HG03280 (cell line): Measurements from ENCODE around the gene STAT4.

Source experiments
- ATAC-seq: cut with Tn5 transposase; IDR thresholded peaks from one replicate; pipeline ENCODE4 v1.9.1; 2021; ENCODE audit warnings: mild to moderate bottlenecking, moderate library complexity; ENCODE audit not compliant: unreplicated experiment

STAT4 gene

DNA sequence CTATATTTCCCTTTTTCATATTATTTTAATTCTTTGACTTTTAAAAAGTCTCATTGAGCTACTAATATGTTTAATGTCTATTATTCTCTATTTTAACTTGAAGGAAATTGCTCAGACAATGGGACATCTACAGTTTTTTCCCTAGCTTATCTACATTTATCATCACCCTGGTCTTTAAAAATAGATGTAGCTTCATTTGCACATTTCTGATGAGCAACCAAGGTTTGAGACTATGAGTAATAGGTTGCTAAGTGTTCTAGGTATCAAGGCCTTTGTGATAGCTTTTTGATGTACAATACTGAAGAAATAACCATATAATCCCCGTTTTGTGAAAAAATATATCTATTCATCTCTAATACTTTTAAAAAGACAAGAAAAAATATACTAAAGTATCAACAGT lies 47.0 kb downstream of the STAT4 start:
- no peak for ATAC-seq

DNA sequence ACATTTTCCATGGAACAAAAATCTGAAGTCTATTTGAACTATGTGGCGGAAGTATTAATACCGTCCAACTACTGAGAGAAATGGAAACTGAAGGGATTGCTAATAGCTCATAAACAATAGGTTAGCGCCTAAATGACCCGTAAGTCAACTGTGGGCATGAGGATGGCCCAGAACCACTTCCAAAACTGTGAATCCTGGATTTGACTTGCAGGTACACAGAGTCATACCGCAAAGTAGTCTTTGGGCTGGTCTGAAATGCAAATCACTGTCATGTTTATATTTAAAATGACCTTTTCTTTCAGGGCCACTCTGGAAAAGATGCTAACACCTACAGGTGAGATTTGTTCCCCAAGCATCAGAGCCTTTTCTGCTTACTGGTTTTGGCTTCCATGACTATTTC lies 50.6 kb downstream of the STAT4 start:
- no peak for ATAC-seq

DNA sequence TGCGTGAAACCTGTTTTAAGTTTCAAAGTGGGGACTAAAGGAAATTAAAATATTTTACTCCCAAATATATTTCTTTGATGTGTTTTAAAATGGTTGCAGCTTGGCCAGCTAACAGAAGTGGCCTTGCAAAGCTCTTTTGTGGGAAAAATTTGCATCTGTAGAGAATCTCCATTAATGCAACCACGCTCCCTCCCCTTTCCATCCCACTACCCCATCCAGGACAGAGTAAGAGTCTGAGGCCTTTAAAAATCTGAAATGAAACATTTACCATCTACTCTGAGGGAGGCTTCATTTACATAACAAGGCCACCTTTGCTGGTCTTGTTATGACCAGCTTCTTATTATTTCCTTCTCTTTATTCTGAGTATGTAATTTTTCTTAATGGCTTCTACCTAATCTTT lies 63.5 kb downstream of the STAT4 start:
- ATAC-seq, result no peak

DNA sequence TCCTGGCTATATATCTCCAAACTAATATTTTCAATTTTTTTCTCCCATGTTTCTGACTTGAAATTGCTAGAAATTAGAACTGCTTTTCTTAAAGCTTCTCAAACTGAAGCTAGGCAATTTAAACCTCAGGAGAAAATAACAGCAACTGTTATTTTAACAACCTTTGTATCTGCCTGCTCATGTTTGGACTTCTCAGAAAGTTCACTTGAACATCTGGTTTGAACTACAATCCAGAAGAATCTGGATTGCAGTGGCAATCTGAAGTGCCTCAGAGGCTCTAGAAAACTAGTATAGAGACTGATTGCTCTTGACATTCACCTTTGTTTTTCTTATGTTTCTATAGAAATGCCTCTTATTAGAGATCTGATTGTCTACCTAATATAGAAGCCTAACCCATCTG lies 64.1 kb downstream of the STAT4 start:
- ATAC-seq, result no peak

DNA sequence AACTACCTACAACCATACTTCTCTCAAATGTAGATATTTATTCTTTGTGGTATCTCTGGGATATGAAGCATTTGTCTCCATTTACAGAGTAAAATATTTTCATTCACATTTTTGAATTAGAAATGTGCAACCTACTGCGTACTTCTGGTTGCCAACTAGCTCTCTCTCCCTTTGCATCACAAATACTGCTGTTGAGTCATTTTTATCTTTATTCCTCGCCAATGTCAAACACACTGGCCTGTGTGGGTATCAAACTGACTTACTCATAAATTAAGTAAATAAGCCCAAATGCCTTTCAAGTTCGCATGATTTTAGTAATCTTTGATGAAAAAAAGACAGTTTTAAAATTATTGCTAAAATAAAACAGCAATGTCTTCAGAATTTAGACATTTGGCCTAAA lies 67.3 kb downstream of the STAT4 start:
- no peak for ATAC-seq

DNA sequence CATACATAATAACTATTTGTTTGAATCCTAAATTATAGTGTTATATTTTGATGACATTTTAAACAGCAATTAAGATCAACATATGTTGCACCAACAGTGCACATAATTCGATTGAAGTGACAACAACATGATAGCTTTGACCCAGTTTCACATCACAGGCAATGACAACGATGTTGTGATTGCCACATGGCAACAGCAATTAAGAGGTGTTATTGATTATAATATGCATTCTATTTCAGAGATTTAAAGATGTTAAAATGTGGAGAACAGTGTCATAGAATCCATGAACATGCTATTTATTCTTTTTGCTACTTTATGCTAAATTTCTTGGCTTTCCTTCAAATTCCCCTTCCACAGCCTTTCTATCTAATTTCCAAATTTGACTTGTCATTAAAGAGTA lies 68.5 kb downstream of the STAT4 start:
- ATAC-seq, result no peak

DNA sequence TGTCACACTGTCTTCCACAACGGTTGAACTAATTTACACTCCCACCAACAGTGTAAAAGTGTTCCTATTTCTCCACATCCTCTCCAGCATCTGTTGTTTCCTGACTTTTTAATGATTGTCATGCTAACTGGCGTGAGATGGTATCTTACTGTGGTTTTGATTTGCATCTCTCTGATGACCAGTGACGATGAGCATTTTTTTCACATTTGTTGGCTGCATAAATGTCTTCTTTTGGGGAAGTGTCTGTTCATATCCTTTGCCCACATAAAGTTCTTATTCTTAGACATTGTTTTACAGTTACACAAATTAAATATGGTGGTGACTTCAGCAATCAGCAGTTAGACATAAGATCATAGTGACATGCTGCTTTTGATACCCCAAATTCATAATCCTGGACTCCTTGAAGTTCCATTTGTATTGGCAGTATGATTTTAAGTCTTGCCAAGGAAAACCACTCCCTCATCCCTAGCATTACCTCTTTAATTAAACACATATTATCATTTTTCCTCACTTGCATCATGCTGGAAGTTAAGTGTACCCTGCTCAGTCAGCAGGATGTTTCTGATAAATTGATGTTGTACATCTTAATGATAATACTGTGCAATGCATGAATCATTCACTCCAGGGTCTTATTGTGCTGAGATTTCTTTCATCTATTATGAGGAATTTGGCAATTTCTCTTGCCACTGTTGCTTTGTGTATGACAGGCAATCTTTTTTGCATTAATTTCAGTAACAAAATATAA lies 69.2 kb downstream of the STAT4 start:
- no peak for ATAC-seq

DNA sequence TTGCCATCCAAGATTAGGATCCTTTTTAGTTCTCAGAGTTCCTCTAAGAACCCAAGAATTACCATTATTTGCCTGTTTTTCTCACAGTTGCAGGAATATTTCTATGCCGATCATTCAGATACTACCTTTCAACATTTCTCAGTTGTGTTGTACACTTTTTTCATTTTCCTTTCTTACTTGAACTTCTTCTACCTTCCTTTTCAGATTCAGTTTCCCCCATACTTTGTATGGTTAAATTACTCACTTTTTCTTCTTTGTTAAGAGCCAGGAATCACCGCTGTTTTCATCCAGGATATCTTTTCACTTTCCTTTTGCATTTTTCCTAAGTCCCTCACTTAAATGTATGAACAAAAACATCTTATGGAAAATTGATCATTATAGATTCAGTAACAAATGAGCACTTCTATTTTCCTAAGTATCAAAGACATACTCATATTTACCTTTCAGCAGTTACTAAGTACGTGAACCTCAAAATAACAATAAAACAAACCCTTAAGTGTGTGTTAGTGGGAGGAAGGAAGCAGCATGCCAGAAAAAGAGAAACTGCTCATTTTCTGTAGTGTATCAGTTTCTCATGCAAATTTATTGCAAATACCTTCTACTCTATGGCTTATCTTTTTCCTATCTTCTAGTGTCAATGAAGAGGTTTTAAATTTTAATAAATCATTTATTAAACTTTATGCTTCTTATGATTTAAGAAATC lies 72.5 kb downstream of the STAT4 start:
- ATAC-seq, result no peak

DNA sequence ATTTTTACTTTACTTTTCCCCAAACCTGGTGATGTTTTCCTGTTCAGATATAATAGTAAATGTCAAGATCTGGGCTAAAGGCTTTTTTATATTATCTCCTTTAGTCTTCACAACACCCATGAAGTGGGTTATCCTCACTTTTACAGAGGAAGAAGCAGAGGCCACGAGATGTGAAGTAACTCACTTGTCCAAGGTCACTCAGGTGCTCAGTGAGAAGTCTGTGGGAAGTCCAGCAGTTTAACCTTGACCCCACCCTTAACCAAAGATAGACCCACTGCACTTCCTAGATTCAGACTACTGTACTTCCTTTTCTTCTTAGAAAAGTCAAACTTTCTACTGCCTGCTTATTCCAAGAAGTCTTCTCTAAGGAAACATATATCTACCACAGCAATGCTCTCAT lies 80.5 kb downstream of the STAT4 start:
- no peak for ATAC-seq

DNA sequence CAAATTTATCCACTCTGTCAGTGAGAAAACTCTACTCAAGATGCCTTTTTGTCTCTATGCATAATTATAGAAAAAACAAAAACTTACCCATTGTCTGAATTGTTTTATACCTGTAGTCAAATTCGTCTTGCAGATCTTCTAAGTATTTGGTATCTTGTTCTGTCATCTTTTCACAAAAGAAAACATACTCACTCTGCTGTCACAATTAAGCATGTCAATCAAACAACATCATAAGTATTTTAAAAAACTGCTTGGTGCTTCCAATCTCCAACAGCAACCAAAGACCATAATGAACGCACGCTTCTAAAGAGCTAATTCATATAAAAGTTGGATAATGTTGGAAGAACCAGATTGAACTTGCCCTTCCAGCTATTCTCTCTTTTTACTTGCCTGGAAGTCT lies 81.2 kb downstream of the STAT4 start:
- ATAC-seq, result no peak

DNA sequence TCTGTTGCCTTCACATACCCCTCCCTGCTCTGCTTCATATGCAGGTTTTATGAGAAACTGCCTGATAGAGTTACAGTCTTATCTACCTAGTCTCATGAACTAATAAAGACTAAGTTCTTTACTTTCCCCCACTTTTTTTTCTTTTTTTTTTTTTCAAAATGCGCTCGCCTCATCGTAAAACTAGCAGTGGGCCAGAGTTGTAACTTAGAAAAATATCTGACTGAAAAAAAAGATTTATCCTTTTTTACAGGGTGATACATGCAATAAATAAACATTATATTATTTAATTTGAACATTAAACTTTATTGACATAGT lies 83.9 kb downstream of the STAT4 start:
- ATAC-seq, result no peak

DNA sequence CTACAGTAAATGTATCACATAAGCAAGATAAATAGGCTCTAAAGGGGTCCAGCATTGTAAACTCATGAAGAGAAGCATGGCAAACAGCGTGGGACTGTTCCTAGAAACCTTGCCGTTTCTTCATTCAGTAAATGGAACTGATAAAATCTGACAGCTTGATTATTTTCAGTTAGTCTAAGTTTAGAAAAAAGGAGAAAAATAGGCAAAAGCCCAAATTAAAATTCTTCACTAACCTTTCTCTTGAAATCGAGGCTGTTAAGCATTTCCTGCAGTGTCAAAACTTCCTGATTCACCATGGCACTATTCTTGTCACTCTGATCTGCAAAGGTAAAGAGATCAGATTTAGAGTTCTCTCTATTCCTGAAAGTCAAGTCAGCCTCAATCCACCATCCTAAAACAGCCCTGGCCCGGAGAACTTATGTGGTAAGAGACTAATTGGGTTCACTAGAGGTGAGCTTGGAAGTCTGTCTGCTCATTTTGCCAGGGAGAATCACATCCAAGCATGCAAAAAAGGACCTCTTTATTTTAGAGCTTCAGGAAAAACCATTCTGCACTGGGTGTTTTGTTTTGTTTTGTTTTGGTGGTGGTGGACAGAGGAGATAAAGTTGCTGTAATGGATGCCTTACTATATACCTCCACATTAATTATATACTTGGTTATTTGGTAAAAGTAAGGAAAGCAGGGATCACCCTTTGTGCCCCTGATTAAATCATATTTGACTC lies 84.4 kb downstream of the STAT4 start:
- no peak for ATAC-seq

DNA sequence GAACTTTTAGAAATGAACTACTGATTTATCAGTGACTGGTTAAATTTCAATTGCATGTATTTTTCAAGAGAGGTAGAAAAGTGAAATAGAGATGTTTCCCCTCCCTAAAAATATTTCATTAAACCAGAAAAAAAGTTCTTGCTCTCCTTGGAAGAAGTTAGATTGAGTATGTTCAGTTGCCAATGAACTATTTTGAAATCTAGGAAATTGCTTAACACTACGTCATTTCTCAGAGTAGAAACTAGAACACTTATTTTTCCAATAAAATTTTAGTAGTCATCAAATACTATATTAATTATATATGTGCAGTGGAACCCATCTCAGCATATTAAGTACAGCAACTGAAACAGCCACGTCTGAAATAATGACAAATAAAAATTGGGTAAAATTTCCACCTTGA lies 85.0 kb downstream of the STAT4 start:
- ATAC-seq, result no peak

DNA sequence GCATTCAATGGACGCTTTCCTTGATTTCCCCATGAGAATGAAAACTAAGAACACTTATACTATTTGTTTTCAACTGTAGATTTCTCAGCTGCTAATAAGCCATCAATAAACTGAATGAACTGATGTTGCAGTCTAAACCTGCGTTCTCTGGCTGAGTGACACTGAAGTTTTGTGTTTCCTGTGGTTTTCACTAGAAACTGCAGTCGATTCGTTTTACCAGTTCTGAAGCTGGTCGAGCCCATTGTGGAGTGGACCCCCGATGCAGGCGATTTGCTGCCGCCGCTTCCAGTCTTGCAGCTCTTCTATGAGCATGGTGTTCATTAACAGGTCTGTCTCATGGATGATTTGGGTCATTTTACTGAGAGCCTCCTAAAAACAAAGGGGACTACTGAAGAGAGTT lies 86.2 kb downstream of the STAT4 start:
- no peak for ATAC-seq

DNA sequence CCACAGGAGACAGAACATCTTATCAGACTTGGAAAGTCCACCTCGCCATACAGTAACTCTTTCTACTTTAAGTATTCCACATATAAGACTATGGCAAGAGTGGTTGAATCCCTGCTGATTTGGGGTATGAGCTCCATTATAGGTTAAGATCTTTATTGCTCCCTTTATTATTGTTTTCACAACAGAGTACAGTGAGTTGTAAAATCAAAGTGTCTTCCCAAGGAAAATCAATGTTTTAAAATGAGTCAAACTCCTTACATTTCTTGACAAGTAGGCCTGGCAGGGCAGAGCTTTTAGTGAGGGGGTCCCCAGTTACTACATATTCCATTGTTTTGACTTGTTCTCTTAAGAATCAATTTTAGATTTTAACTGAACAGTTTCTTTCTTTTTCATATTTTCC lies 87.2 kb downstream of the STAT4 start:
- no peak for ATAC-seq

DNA sequence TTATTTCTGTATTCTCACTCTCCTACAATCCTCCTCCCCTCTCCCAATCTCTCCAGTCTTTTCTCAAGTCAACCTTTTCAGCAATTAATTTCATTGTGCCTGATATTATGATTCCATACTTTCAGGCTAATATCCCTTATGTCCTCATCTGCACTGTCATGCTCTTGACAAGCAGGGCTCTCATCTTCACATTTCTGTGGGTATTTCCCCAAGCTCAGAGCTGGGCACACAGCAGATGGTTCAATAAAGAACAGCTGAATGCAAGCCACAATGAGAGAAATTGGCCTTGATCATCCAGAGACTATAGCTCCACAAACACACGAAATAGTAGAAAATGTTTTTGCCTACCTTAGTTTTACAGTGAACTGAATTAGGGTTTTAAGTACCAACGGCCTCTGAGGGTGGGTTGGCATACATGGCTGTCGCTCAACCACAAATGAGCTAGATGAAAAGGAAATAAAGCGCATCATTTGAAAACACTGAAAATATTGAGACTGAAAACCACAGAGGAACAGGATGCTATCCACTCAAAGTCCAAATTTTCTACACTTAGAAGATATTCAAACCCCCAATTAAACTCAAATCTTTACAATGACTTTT lies 89.3 kb downstream of the STAT4 start:
- ATAC-seq, result no peak

DNA sequence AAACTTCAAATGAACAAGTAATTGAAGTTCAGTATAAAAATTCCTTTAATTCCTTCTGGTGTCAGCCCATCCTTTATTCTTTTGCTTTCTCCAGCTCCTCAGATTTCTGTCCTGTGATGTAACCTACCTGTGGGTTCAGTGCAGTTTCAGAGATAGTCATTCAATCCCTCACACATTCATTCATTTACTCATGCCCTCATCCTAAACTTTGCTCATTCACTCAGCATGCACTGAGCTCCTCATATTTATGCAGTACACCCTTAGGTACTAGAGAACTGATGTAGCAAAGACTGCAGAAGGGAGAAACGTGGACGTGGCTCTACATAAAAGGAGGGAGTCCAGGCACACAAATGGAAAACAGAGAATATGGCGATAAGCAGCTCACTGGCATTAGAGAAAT lies 91.5 kb downstream of the STAT4 start:
- ATAC-seq, result no peak

DNA sequence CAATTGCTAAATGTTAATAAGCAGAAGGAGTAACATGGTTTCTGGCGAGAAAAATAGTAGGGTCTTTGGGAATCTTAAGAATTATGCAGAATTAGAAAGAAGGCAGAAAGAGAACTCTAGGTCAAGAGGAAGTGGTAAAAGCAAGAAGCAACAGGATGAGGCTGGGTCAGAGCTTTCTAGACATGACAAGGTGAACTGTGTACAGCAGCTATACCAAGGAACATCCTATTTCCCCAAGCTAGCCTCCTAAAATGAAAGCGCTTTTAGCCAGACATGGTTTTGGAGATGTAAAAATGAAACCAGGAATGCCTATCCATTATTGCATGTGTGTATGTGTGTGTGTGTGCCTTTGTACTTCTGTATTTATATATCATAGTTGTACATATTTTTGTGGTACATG lies 94.6 kb downstream of the STAT4 start:
- ATAC-seq, result no peak

DNA sequence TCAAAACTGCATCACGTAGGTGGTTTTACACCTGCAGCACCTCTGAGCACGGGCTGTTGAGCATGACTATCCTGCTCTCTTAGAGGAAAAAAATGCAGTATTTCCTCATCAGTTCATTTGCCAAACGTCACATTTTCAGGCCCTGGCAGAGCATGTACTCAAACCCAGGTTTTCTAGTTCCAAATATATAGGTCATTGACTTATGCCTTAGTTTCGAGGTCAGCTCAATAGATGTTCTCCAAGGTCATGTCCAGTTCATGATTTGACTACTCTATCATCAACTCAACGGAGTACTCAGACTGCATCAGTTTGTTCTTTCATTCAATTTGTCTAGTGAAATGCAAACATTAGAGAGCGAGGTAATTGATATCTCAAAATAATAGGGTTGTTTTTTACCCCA lies 97.5 kb downstream of the STAT4 start:
- no peak for ATAC-seq

DNA sequence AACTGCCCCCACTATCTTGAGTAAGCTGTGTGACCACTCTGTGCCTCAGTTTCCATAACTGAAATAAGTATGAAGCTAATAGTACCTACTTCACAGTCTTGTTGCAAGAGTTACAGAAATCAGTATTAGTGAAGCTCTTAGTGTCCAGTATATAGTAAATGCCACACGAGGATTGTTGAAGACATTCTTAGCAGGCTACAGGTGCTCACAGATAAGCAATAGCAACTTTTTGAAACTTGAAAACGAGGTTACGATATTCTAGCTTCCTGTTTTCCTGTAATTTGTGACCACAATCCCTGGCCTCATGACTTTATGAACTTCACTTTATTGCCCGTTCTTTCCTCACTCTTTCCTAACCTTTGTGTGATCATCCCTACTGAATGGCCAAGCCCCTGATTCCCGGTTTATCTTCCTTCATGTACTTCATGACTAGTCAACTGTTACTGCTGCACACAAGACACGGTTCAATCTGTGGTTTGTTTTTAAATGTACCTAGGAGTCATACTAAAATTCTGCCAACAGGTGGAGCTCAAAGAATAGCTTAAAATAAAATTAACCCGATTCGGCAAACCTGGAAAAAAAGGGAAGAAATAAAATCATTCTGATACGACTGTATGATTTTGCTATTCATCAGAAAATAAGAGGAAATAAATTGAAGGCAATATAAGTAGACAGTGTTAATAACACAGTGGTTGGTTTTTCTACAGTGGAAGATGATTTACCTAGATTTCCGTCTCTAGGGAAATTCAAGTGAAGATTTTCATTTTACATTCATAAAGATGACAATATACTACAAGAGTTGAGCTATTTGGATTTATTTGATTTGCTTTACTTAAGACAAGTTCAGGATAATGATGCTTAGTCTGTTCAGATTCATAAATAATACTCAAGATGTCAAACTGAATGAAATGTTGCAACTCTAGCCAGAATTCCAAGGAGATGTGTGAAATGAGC lies 98.7 kb downstream of the STAT4 start:
- ATAC-seq, result no peak

DNA sequence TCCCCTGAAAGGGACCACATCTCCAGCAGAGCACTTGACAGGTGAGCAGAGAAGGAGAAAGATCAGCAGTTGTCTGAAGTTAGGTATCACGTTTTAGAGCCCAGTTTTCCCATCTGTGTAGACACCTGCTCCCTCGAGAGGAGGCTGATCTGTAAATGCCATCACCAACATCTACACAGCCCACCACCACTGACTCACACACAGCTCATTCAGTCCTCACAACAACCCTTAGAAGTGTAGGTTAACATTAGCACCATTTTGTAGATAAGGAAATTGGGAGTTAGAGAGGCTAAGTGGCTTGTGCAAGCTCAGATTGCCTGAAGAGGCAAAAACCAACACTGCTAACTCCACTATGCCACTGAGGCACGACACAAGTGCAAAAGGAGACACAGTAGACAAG lies 99.6 kb downstream of the STAT4 start:
- ATAC-seq, result no peak
